GM19035 (cell line): ENCODE results near the gene KRTAP3-1.

Experiments used
- ATAC-seq: cut with Tn5 transposase; IDR thresholded peaks from one replicate; pipeline ENCODE4 v1.9.1; 2021; ENCODE audit not compliant: unreplicated experiment

The KRTAP3-1 gene

GRCh38 chr17:40980596-40980995, 28.3 kb downstream of the KRTAP3-1 start:
- no peak for ATAC-seq

- ATAC-seq = no peak
Observed at GRCh38 chr17:40980117-40980516, 28.8 kb downstream of the KRTAP3-1 start.

- no peak for ATAC-seq
Observed at GRCh38 chr17:40978575-40979151, 30.3 kb downstream of the KRTAP3-1 start.

GRCh38 chr17:40975516-40975915, 33.4 kb downstream of the KRTAP3-1 start:
- ATAC-seq = no peak

- ATAC-seq = no peak
Observed at GRCh38 chr17:40974366-40974765, 34.6 kb downstream of the KRTAP3-1 start.

GRCh38 chr17:40967582-40967981, 41.3 kb downstream of the KRTAP3-1 start:
- ATAC-seq = no peak

GRCh38 chr17:40966848-40967247, 42.1 kb downstream of the KRTAP3-1 start, which contains the start of gene KRT39:
Gene KRT39, minus strand, starts transcription at chr17:40966948. Its CDS starts 92 bp downstream, at chr17:40966856.
- no peak for ATAC-seq

- no peak for ATAC-seq
Observed at GRCh38 chr17:40963838-40964237, 45.1 kb downstream of the KRTAP3-1 start.

GRCh38 chr17:40962059-40962561, 46.8 kb downstream of the KRTAP3-1 start:
- ATAC-seq = no peak

- ATAC-seq = no peak
Observed at GRCh38 chr17:40961591-40961990, 47.3 kb downstream of the KRTAP3-1 start.

- no peak for ATAC-seq
Observed at GRCh38 chr17:40960144-40960543, 48.8 kb downstream of the KRTAP3-1 start.
